HCT116 (cell line): ENCODE results near the gene RUNX1. TPM values are rescaled to one million over a fixed set of nuclear protein-coding genes. Genes with fewer than 3 reads are reported as not detected.

Experiments
- ATAC-seq: fragments of 200-7000 bp; cut with Tn5 transposase; 2 replicates; pipeline ENCODE4 v1.9.1; 2020; ENCODE audit warnings: mild to moderate bottlenecking, moderate library complexity
- BruUV-seq: library from RNA; stranded (reverse); fragments of 400-500 nt; replicated peaks from 2 replicates; lab custom pipeline; 2021; lab: Mats Ljungman, UMichigan
- CTCF ChIA-PET: fragments of 300-600 bp; sonication (Branson Sonifier 250); formaldehyde crosslinking; loops from one replicate; lab custom pipeline; 2021; ENCODE audit warnings: antibody characterized with exemption; lab: Charles Lee
- POLR2A ChIA-PET: fragments of 300-600, 350-600 bp; sonication (Branson Sonifier 250); formaldehyde crosslinking; loops from one replicate; lab custom pipeline; 2021; ENCODE audit warnings: antibody characterized with exemption; lab: Charles Lee
- RAD21 ChIA-PET, 2 experiments: fragments of 300-600 bp; sonication (Branson Sonifier 250); formaldehyde crosslinking; loops; one replicate each; lab custom pipeline; 2023; ENCODE audit warnings: low total read pairs in 2 of 2; ENCODE audit not compliant: uncharacterized antibody in 2 of 2, unreplicated experiment in 2 of 2, low non-redundant PET in 1 of 2; lab: Charles Lee
- DNase-seq: peaks from one replicate; pipeline ENCODE4 v3.0.0-alpha.2; 2010; ENCODE audit warnings: low read depth, low spot score
- H2AFZ ChIP-seq: fragments of 200-600 bp; shearing (Covaris generic), sonication (generic); 2 replicates; pipeline ENCODE4 v1.6.1; 2017; ENCODE audit warnings: low read depth, mixed run types, mixed read lengths, antibody characterized with exemption, low read length; ENCODE audit not compliant: poor library complexity, severe bottlenecking
- H3K27ac ChIP-seq: 2 replicates; pipeline ENCODE4 v1.5.1; 2012; ENCODE audit warnings: low read depth, low read length
- H3K27me3 ChIP-seq: fragments of 200-600 bp; sonication (generic); 2 replicates; pipeline ENCODE4 v1.6.1; 2016; ENCODE audit warnings: mixed run types, low read length, mixed read lengths; ENCODE audit not compliant: insufficient read depth
- H3K36me3 ChIP-seq, 2 experiments: fragments of 200-500 bp in 1 of 2; fragments of 200-600 bp in 1 of 2; sonication (Bioruptor generic) in 1 of 2; sonication (generic) in 1 of 2; 2 replicates each; pipeline versions ENCODE4 v1.5.1 to v1.6.1; 2014 to 2016; ENCODE audit warnings: low read length in 2 of 2, inconsistent platforms in 1 of 2, mixed read lengths in 1 of 2, mixed run types in 1 of 2; ENCODE audit not compliant: insufficient read depth in 2 of 2, control insufficient read depth in 1 of 2
- H3K4me1 ChIP-seq, 2 experiments: fragments of 200-600 bp in 1 of 2; sonication (generic) in 1 of 2; 2 replicates each; pipeline versions ENCODE4 v1.5.1 to v1.6.1; 2012 to 2017; ENCODE audit warnings: low read length in 2 of 2, inconsistent platforms in 1 of 2, mild to moderate bottlenecking in 1 of 2, mixed read lengths in 1 of 2, mixed run types in 1 of 2, moderate library complexity in 1 of 2; ENCODE audit not compliant: insufficient read depth in 2 of 2, control insufficient read depth in 1 of 2
- H3K4me2 ChIP-seq: fragments of 200-600 bp; sonication (generic); 2 replicates; pipeline ENCODE4 v1.6.1; 2017; ENCODE audit warnings: mixed run types, low read length, mixed read lengths
- H3K4me3 ChIP-seq, 2 experiments: fragments of 200-600 bp in 1 of 2; sonication (generic) in 1 of 2; replicated peaks in 1 of 2; 2 replicates each; pipeline ENCODE4 v1.5.1; 2011 to 2016; ENCODE audit warnings: low read length in 2 of 2, control low read depth in 1 of 2, low read depth in 1 of 2, mild to moderate bottlenecking in 1 of 2, mixed read lengths in 1 of 2, mixed run types in 1 of 2
- H3K79me2 ChIP-seq: fragments of 200-600 bp; sonication (generic); 2 replicates; pipeline ENCODE4 v1.6.1; 2017; ENCODE audit warnings: mild to moderate bottlenecking, mixed run types, low read length, moderate library complexity, mixed read lengths; ENCODE audit not compliant: insufficient read depth
- H3K9ac ChIP-seq: fragments of 200-600 bp; sonication (generic); 2 replicates; pipeline ENCODE4 v1.6.1; 2016; ENCODE audit warnings: low read length, mixed read lengths
- H3K9me2 ChIP-seq: fragments of 200-600 bp; sonication (generic), shearing (Covaris generic); 2 replicates; pipeline ENCODE4 v1.6.1; 2017; ENCODE audit warnings: mixed run types, mild to moderate bottlenecking, moderate library complexity; ENCODE audit not compliant: insufficient read depth
- H3K9me3 ChIP-seq, 2 experiments: fragments of 200-500 bp in 1 of 2; fragments of 200-600 bp in 1 of 2; sonication (Bioruptor generic) in 1 of 2; sonication (generic) in 1 of 2; 2 replicates each; pipeline ENCODE4 v1.6.1; 2014 to 2017; ENCODE audit warnings: low read length in 2 of 2, mixed read lengths in 2 of 2, inconsistent platforms in 1 of 2, low read depth in 1 of 2, mild to moderate bottlenecking in 1 of 2, mixed run types in 1 of 2, moderate library complexity in 1 of 2; ENCODE audit not compliant: control insufficient read depth in 1 of 2, insufficient read depth in 1 of 2
- H4K20me1 ChIP-seq: fragments of 200-600 bp; sonication (generic), shearing (Covaris generic); 2 replicates; pipeline ENCODE4 v1.6.1; 2017; ENCODE audit warnings: mixed run types, mild to moderate bottlenecking, moderate library complexity; ENCODE audit not compliant: insufficient read depth
- EGR1 ChIP-seq: IDR thresholded peaks from 2 replicates; pipeline ENCODE4 v1.6.1; 2012; ENCODE audit warnings: low read depth
- JUND ChIP-seq: IDR thresholded peaks from 2 replicates; pipeline ENCODE4 v1.6.1; 2012
- MAX ChIP-seq: IDR thresholded peaks from 2 replicates; pipeline ENCODE4 v1.6.1; 2012
- REST ChIP-seq: IDR thresholded peaks from 2 replicates; pipeline ENCODE4 v1.6.1; 2012; ENCODE audit warnings: low read depth
- YY1 ChIP-seq: IDR thresholded peaks from 2 replicates; pipeline ENCODE4 v1.6.1; 2011; ENCODE audit warnings: low read length, low read depth, moderate library complexity, mild to moderate bottlenecking; ENCODE audit not compliant: insufficient replicate concordance; ENCODE audit errors: extremely low read depth
- intact Hi-C: fragments of 100-400 bp; cut with micrococcal nuclease; formaldehyde crosslinking; loops from 2 replicates; pipeline ENCODE4 v1.10.0; 2022
- total RNA-seq: library from RNA; stranded (reverse); gene quantifications from one replicate; pipeline ENCODE4 v1.2.1, GENCODE V29; 2021; ENCODE audit not compliant: unreplicated experiment

The RUNX1 gene
- total RNA-seq, 1 experiment from 2014 or later, result 33.5 TPM

DNA sequence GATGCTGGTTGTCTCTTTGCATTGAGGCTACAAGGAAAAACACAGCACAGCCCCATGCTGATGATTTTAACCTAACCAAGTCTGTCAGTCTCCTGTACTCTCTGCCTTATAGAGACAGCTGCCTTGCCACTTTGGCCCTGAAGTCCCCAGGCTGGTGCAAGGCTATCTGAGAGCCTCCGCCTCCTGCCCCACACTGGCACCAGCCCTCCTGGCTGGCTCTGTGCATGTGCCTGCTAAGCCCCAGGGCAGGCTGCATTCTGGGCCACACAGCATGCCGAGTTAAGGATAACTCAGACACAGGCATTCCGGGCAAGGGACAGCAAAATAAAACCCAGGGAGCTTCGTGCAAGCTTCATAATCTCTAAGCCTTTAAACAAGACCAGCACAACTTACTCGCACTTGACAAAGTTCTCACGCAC is 910 bp downstream of the RUNX1 start:
- no peaks in the 10 kb centered on the region for H3K27me3 ChIP-seq
- no peak overlapping the region for H3K9ac ChIP-seq
- ATAC-seq (peak; percentile 16), DNase-seq (no peak)
- H3K9me3 ChIP-seq, result no peaks in the 10 kb centered on the region
- ChIA-PET POLR2A (no interaction called here), CTCF (interaction anchor here (0.9 to 1.4 kb wide), 3 partner anchors 303 to 352 kb away, joined by 3 to 7 read pairs (median 6); no protein-coding TSS in a partner anchor)
- BruUV-seq, result no TSS peak
- no peaks in the 10 kb centered on the region for H3K9me2 ChIP-seq
- H3K4me1 ChIP-seq, result peaks cover 27 to 47% of the 10 kb centered on the region in 2 experiments
- H3K36me3 ChIP-seq, result no peaks in the 10 kb centered on the region
- H3K4me3 ChIP-seq, result peak overlapping the region in 1 of 2 experiments; percentile 43; a peak in 1 of 4 replicates
- H4K20me1 ChIP-seq, result no peaks in the 10 kb centered on the region
- intact Hi-C loops, result loop anchor here (5.0 kb wide), 1 partner anchor 301 kb away; no protein-coding TSS in a partner anchor
- no peak overlapping the region for H3K27ac ChIP-seq
- TF ChIP-seq REST, result no peak
- TF ChIP-seq YY1, result no peak
- no peak for TF ChIP-seq JUND
- peak; percentile 22; the same call in 1 of the 2 replicates for TF ChIP-seq MAX
- TF ChIP-seq EGR1, result no peak
- TF ChIP-seq, all 23 proteins: peak for 1
- H2AFZ ChIP-seq, result peak overlapping the region; percentile 89
- RAD21 ChIA-PET, result interaction anchor here (0.6 to 1.1 kb wide), 2 partner anchors 90 to 355 kb away, joined by 3 to 5 read pairs; no protein-coding TSS in a partner anchor
- peak overlapping the region; percentile 72 for H3K4me2 ChIP-seq
- H3K79me2 ChIP-seq, result no peaks in the 10 kb centered on the region
